ENCODE results near the gene SLMAP. TPM values are rescaled to one million over a fixed set of nuclear protein-coding genes. Genes with fewer than 3 reads are reported as not detected.

Gene SLMAP
- total RNA-seq, 1 donor from 2014 or later, result 502 TPM

- TF ChIP-seq, protein P1, sequence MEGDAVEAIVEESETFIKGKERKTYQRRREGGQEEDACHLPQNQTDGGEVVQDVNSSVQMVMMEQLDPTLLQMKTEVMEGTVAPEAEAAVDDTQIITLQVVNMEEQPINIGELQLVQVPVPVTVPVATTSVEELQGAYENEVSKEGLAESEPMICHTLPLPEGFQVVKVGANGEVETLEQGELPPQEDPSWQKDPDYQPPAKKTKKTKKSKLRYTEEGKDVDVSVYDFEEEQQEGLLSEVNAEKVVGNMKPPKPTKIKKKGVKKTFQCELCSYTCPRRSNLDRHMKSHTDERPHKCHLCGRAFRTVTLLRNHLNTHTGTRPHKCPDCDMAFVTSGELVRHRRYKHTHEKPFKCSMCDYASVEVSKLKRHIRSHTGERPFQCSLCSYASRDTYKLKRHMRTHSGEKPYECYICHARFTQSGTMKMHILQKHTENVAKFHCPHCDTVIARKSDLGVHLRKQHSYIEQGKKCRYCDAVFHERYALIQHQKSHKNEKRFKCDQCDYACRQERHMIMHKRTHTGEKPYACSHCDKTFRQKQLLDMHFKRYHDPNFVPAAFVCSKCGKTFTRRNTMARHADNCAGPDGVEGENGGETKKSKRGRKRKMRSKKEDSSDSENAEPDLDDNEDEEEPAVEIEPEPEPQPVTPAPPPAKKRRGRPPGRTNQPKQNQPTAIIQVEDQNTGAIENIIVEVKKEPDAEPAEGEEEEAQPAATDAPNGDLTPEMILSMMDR (IDR thresholded peaks at IDR 0.05), result no peak
- peaks cover 3 to 23% of the 10 kb centered on the region in 2 donors for H3K4me1 ChIP-seq
- DNase-seq (ENCODE audit: low spot score in 2 of 2), result peak in 1 of 2 donors; percentile 83
- intact Hi-C loops (cut with DNase I), result loop anchor here (10.0 kb wide), 1 partner anchor 48 kb away; no protein-coding TSS in a partner anchor
- H3K27me3 ChIP-seq, result no peaks in the 10 kb centered on the region
- H3K9me3 ChIP-seq, result no peaks in the 10 kb centered on the region
- no peak overlapping the region for H3K4me3 ChIP-seq
- H3K27ac ChIP-seq, result peak overlapping the region; percentile 57 to 69
- no peaks in the 10 kb centered on the region for H3K36me3 ChIP-seq
These were observed 186.8 kb downstream of the SLMAP start for GRCh38 chr3:57942872-57943283.

DNA sequence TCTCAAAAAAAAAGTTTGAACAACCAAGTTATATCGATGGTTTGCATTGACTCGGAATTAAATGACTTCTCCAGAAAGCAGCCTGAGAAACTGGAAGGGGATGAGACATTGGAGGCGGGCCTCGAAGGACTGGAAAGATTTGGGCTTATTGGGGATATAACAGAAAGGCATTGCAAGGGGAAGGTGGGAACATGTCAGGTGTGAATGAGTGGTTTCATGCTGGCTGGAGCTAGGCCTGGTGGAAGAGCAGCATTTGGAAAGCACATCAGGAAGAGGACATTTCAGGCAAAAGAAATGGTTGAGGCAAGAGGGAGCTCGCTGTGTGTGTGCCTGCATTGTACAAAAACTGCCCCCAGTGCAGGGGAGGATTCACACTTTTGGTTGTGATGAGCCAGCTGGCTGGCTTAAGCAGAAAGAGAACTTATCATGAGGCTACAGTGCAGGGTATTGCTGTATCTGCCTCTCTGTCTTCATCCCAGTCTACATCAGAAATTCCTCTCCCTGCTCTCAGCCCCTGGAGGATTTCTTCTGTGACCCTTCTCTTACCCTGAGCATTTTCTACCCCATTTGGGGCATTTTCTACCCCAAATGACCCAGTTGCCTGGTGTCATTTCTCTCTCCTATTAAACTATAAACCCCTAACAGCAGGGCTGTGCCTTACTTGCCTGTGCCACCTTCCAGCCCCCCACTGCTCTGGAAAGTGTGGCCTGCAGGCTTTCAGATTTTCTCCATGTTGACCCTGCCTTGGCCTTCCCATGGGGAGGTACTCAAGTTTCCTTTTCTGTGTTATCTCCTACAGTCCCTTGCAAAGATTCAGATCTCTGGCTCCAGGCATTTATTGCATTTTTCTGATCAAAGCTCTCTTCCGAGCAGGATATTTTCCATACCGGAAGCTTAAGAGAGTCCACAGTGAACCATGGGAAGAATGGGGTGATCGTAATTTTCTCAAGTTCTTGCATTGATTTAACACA lies 187.7 kb downstream of the SLMAP start:
- Histone ChIP-seq H3K4me3 (no peak overlapping the region), H3K27me3 (no peaks in the 10 kb centered on the region), H3K4me1 (peaks cover 3 to 23% of the 10 kb centered on the region in 2 donors), H3K27ac (peak overlapping the region; percentile 57 to 69), H3K9me3 (no peaks in the 10 kb centered on the region), H3K36me3 (no peaks in the 10 kb centered on the region)
- intact Hi-C loops (cut with DNase I), result loop anchor here (10.0 kb wide), 1 partner anchor 49 kb away; no protein-coding TSS in a partner anchor
- DNase-seq (ENCODE audit: low spot score in 2 of 2), result no peak
- TF ChIP-seq, protein P1 (IDR thresholded peaks at IDR 0.05), result no peak

DNA sequence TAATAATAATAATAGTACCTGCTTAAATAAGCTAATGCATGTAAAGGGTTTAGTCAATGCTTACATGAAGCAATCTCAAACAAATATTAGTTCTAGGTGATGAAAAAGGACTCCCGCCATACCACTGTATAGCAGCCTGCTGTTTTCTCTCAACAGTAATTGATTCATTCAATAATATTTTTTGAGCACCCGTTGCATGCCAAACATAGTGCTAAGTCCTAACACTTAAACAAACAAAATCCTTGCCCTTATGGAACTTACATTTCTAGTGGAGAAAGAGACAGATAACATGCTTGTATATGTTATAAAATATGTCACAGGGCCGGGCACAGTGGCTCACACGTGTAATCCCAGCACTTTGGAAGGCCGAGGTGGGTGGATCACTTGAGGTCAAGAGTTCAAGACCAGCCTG lies 190.9 kb downstream of the SLMAP start:
- no peaks in the 10 kb centered on the region for H3K27me3 ChIP-seq
- TF ChIP-seq, protein P1 (IDR thresholded peaks at IDR 0.05), result no peak
- no peak for DNase-seq (ENCODE audit: low spot score in 2 of 2)
- H3K4me3 ChIP-seq, result no peak overlapping the region
- no peak overlapping the region for H3K27ac ChIP-seq
- intact Hi-C loops (cut with DNase I), result loop anchor here (10.0 kb wide), 1 partner anchor 52 kb away; no protein-coding TSS in a partner anchor
- H3K36me3 ChIP-seq, result no peaks in the 10 kb centered on the region
- peaks cover 8 to 48% of the 10 kb centered on the region in 2 donors for H3K4me1 ChIP-seq
- no peaks in the 10 kb centered on the region for H3K9me3 ChIP-seq

DNA sequence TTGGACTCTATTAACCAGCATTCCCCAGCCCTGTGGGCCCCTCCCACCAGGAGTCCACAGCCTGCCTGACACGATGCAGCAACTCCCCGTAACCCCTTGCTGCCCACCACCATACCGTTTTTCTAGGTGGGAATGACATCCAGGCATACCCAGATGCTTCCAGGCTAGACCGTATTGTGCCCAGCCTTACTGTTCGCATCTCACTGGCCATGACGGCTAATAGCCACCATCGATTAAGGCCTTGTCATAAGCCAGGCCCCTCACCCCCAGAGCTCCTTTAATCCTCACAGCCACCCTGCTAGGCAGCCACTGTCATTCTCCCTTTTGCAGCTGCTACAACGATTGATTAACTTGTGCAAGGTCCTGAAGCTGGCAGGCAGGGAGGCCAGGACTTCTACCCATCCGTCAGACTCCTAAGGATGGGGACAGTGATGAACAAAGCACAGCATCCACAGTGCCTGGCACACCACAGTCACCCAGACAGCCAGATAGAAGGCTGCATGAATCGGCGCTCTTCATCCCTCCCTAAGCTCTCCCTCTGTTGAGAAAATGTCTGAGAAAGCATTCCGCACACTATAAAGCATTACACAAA lies 192.1 kb downstream of the SLMAP start:
- DNase-seq (ENCODE audit: low spot score in 2 of 2), result no peak
- intact Hi-C loops (cut with DNase I), result loop anchor here (10.0 kb wide), 1 partner anchor 53 kb away; no protein-coding TSS in a partner anchor
- TF ChIP-seq, protein P1 (IDR thresholded peaks at IDR 0.05), result no peak
- Histone ChIP-seq H3K36me3 (no peaks in the 10 kb centered on the region), H3K4me3 (no peak overlapping the region), H3K27me3 (no peaks in the 10 kb centered on the region), H3K9me3 (no peaks in the 10 kb centered on the region), H3K27ac (peak overlapping the region; percentile 42 to 93), H3K4me1 (peaks cover 8 to 42% of the 10 kb centered on the region in 2 donors)

GRCh38 chr3:57948781-57949242 lies 192.7 kb downstream of the SLMAP start:
- Histone ChIP-seq H3K27ac (peak overlapping the region; percentile 42 to 93), H3K9me3 (no peaks in the 10 kb centered on the region), H3K27me3 (no peaks in the 10 kb centered on the region), H3K4me1 (peaks cover 6 to 36% of the 10 kb centered on the region in 2 donors), H3K36me3 (no peaks in the 10 kb centered on the region), H3K4me3 (no peak overlapping the region)
- TF ChIP-seq, protein P1 (IDR thresholded peaks at IDR 0.05), result no peak
- DNase-seq (ENCODE audit: low spot score in 2 of 2), result no peak
- intact Hi-C loops (cut with DNase I), result loop anchor here (10.0 kb wide), 1 partner anchor 54 kb away; no protein-coding TSS in a partner anchor

All from ascending aorta (tissue), 2 donors.